Measurements from ENCODE around the gene PPM1L. TPM values are rescaled to one million over a fixed set of nuclear protein-coding genes. Genes with fewer than 3 reads are reported as not detected.

The PPM1L gene
- total and polyA plus RNA-seq, 2 experiments from 2014 or later = 1.2 to 12.6 TPM

DNA sequence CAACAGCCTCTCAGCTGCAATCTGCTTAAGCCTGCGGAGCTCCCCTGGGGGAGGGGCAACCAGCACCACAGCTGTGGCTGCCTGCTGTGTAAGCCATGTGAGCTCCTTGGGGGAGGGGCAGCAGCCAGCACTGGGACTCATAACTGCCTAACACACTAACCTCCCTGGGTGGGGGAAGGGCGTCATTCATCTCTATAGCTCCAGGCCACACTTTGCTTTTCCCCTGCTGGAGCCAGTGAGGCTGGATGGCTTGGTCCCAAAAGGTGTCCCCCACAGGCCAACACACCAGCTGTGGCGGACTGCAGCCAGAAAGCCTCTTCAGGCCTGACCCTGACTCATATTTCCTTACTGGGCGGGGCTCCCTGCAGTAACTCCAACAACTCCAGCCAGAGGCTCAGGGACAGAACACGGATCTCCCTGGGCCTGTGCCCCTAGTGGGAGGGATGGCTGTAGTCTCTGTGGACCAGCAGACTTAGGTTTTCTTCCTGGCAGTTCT is 129.8 kb downstream of the PPM1L start:
- H3K27ac ChIP-seq = peak overlapping the region; percentile 68
- TF ChIP-seq, protein P1, sequence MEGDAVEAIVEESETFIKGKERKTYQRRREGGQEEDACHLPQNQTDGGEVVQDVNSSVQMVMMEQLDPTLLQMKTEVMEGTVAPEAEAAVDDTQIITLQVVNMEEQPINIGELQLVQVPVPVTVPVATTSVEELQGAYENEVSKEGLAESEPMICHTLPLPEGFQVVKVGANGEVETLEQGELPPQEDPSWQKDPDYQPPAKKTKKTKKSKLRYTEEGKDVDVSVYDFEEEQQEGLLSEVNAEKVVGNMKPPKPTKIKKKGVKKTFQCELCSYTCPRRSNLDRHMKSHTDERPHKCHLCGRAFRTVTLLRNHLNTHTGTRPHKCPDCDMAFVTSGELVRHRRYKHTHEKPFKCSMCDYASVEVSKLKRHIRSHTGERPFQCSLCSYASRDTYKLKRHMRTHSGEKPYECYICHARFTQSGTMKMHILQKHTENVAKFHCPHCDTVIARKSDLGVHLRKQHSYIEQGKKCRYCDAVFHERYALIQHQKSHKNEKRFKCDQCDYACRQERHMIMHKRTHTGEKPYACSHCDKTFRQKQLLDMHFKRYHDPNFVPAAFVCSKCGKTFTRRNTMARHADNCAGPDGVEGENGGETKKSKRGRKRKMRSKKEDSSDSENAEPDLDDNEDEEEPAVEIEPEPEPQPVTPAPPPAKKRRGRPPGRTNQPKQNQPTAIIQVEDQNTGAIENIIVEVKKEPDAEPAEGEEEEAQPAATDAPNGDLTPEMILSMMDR (IDR thresholded peaks at IDR 0.05; ENCODE audit: low read depth, low read length) = no peak
- no peaks in the 10 kb centered on the region for H3K9me3 ChIP-seq (ENCODE audit: low read depth)
- no peaks in the 10 kb centered on the region for H3K36me3 ChIP-seq
- H3K4me1 ChIP-seq (ENCODE audit: low read depth) = peaks cover 5% of the 10 kb centered on the region
- H3K4me3 ChIP-seq = no peak overlapping the region
- no peaks in the 10 kb centered on the region for H3K27me3 ChIP-seq
- DNase-seq (ENCODE audit: low read depth in 1 of 2, low spot score in 1 of 2) = peak; percentile 68 to 88

DNA sequence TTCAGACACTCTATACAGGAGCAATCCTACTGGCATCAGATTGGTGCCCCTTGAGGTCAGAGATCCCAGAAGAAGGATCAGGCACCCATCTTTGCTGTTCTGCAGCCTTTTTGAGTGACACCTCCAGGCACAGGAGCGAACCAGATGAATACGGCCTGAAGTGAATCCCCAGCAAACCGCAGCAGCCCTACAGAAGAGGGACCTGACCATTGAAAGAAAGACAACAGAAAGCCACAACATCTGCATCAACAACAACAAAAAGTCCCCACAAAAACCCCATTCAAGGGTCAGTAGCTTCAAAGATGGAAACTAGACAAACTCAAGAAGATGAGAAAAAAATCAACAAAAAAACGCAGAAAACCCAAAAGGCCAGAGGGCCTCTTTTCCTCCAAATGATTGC is 130.4 kb downstream of the PPM1L start:
- DNase-seq (ENCODE audit: low read depth in 1 of 2, low spot score in 1 of 2) = no peak
- Histone ChIP-seq H3K27me3 (no peaks in the 10 kb centered on the region), H3K27ac (no peak overlapping the region)

DNA sequence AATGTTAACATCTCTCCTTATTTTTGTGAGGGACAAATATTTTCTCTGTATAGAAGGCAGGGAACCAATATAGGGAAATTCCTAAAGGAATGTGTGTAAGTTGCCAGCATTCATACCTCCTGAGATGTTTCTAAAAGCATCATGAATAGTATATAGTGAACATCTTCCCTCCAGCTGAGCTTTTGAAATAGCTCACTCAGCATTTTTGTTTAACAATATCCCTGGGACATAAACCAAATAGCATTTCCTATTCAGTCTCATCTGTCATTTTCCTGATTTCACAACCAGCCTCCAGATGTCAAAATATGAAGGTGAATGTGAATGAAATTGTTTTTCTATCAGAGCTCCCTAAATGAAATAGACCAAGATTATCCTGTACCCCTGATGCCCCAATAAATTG is 137.2 kb downstream of the PPM1L start:
- DNase-seq (ENCODE audit: low read depth in 1 of 2, low spot score in 1 of 2) = no peak
- Histone ChIP-seq H3K4me1 (ENCODE audit: low read depth) (no peaks in the 10 kb centered on the region), H3K27me3 (no peaks in the 10 kb centered on the region), H3K9me3 (ENCODE audit: low read depth) (no peaks in the 10 kb centered on the region), H3K36me3 (no peaks in the 10 kb centered on the region), H3K27ac (no peak overlapping the region), H3K4me3 (no peak overlapping the region)
- TF ChIP-seq, protein P1 (IDR thresholded peaks at IDR 0.05; ENCODE audit: low read depth, low read length) = no peak

More for the DNA sequence above, 130.4 kb downstream of the PPM1L start:
- TF ChIP-seq, protein P1 (IDR thresholded peaks at IDR 0.05; ENCODE audit: low read depth, low read length) = no peak
- H3K4me1 ChIP-seq (ENCODE audit: low read depth) = peaks cover 5% of the 10 kb centered on the region
- H3K4me3 ChIP-seq = no peak overlapping the region
- H3K36me3 ChIP-seq = no peaks in the 10 kb centered on the region
- H3K9me3 ChIP-seq (ENCODE audit: low read depth) = no peaks in the 10 kb centered on the region

DNA sequence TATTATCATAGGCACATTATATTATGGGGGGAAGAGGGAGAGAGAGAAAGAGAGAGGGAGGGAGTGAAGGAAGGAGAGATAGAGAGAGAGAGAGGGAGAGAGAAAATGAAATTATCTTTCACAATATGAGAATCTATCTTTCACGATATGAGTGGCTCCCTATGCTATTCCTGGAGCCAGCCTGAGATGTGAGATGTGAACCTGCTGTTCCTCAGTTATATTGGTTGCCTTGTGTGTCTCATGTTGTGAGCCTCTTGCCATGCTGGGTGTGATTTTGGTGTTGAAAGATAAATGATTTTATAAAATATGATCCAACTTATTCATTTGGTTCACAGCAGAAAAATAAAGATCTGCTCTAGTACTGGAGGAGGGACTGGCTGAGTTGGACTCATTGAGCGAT is 148.7 kb downstream of the PPM1L start:
- Histone ChIP-seq H3K27ac (no peak overlapping the region), H3K9me3 (ENCODE audit: low read depth) (no peaks in the 10 kb centered on the region), H3K4me3 (no peak overlapping the region), H3K4me1 (ENCODE audit: low read depth) (no peaks in the 10 kb centered on the region), H3K27me3 (no peaks in the 10 kb centered on the region), H3K36me3 (no peaks in the 10 kb centered on the region)
- DNase-seq (ENCODE audit: low read depth in 1 of 2, low spot score in 1 of 2) = no peak
- TF ChIP-seq, protein P1 (IDR thresholded peaks at IDR 0.05; ENCODE audit: low read depth, low read length) = no peak

DNA sequence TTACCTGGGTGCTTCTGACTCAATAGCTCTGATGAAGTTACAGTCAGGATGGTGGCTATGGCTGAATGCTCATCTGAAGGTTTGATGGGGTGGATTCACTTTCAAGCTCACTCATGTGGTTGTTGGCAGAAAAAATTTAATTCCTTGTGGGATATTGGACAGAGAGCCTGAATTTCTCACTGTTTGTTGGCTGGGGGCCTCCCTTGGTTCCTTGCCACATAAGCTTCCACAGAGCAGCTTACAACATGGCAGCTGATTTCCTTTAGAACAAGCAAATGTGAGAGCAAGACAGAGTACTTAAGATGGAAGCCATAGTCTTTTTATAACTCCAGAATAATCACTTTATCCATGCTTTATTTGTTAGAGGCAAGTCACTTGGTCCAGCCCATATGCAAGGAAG is 150.6 kb downstream of the PPM1L start:
- no peaks in the 10 kb centered on the region for H3K36me3 ChIP-seq
- no peaks in the 10 kb centered on the region for H3K4me1 ChIP-seq (ENCODE audit: low read depth)
- no peak for DNase-seq (ENCODE audit: low read depth in 1 of 2, low spot score in 1 of 2)
- no peaks in the 10 kb centered on the region for H3K9me3 ChIP-seq (ENCODE audit: low read depth)
- no peaks in the 10 kb centered on the region for H3K27me3 ChIP-seq
- TF ChIP-seq, protein P1 (IDR thresholded peaks at IDR 0.05; ENCODE audit: low read depth, low read length) = no peak
- H3K4me3 ChIP-seq = no peak overlapping the region
- H3K27ac ChIP-seq = no peak overlapping the region

DNA sequence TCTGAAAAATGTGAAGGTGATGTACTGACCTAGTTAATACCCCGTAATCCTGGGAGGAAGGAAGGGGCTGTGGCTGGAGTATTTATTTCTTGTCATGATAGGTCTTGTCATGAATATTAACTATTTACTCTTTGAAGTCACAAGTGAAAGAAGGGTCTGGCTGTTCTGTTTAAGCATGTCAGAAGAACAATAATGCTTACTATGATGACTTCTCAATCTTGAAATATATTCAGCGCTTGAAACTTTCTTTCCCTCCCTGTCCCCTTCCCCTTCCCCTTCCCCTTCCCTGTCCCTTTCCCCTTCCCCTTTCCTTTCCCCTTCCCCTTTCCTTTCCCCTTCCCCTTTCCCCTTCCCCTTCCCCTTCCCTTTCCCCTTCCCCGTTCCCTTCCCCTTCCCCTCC is 153.9 kb downstream of the PPM1L start:
- Histone ChIP-seq H3K4me1 (ENCODE audit: low read depth) (no peaks in the 10 kb centered on the region), H3K27me3 (no peaks in the 10 kb centered on the region), H3K4me3 (no peak overlapping the region), H3K36me3 (no peaks in the 10 kb centered on the region), H3K9me3 (ENCODE audit: low read depth) (no peaks in the 10 kb centered on the region), H3K27ac (no peak overlapping the region)
- TF ChIP-seq, protein P1 (IDR thresholded peaks at IDR 0.05; ENCODE audit: low read depth, low read length) = no peak
- no peak for DNase-seq (ENCODE audit: low read depth in 1 of 2, low spot score in 1 of 2)
